SK-N-SH (cell line): ENCODE data around the gene CIAO2B. TPM values are rescaled to one million over a fixed set of nuclear protein-coding genes. Genes with fewer than 3 reads are reported as not detected.
A peak's percentile ranks its signal among the peaks of the same experiment; 100 is the strongest.

Source experiments
- CTCF ChIA-PET: fragments of 300-600, 350-600 bp; formaldehyde crosslinking; extraction: SDS; loops from one replicate; lab custom pipeline; 2021; lab: Yijun Ruan, JAX
- POLR2A ChIA-PET: fragments of 350-600 bp; sonication (Branson Sonifier 250); formaldehyde crosslinking; extraction: SDS; loops from one replicate; lab custom pipeline; 2020; ENCODE audit warnings: antibody characterized with exemption, inconsistent platforms; lab: Yijun Ruan, JAX
- DNase-seq: peaks from one replicate; pipeline ENCODE4 v3.0.0; 2012
- H2AFZ ChIP-seq: fragments of 200-600 bp; sonication (generic); 2 replicates; pipeline ENCODE4 v1.8.1; 2016; ENCODE audit warnings: antibody characterized with exemption, mild to moderate bottlenecking, low read depth
- H3F3A ChIP-seq: fragments of 200-600 bp; sonication (generic); replicated peaks from 2 replicates; pipeline ENCODE3; 2016; ENCODE audit warnings: antibody characterized with exemption, mild to moderate bottlenecking; ENCODE audit not compliant: insufficient read depth
- H3K27ac ChIP-seq, 2 experiments: fragments of 200-500 bp in 1 of 2; fragments of 200-600 bp in 1 of 2; sonication (Bioruptor generic) in 1 of 2; sonication (generic), shearing (Covaris generic) in 1 of 2; 2 replicates each; pipeline versions ENCODE4 v1.5.1 to v1.6.1; 2014 to 2016; ENCODE audit warnings: low read depth in 2 of 2, inconsistent platforms in 1 of 2, low read length in 1 of 2, mild to moderate bottlenecking in 1 of 2, mixed read lengths in 1 of 2
- H3K27me3 ChIP-seq: fragments of 200-600 bp; sonication (generic), shearing (Covaris generic); 2 replicates; pipeline ENCODE4 v1.6.1; 2016; ENCODE audit warnings: mixed run types; ENCODE audit not compliant: insufficient read depth
- H3K36me3 ChIP-seq, 2 experiments: fragments of 200-500 bp in 1 of 2; fragments of 200-600 bp in 1 of 2; sonication (Bioruptor generic) in 1 of 2; sonication (generic) in 1 of 2; replicated peaks in 1 of 2; 2 replicates each; pipeline versions ENCODE3 to v1.5.1; 2014 to 2016; ENCODE audit warnings: low read length in 1 of 2, mild to moderate bottlenecking in 1 of 2; ENCODE audit not compliant: insufficient read depth in 2 of 2, control insufficient read depth in 1 of 2
- H3K4me1 ChIP-seq, 2 experiments: fragments of 200-500 bp in 1 of 2; fragments of 200-600 bp in 1 of 2; sonication (Bioruptor generic) in 1 of 2; sonication (generic), shearing (Covaris generic) in 1 of 2; 2 replicates each; pipeline versions ENCODE4 v1.5.1 to v1.6.1; 2014 to 2016; ENCODE audit warnings: low read depth in 1 of 2, low read length in 1 of 2, mixed run types in 1 of 2; ENCODE audit not compliant: insufficient read depth in 2 of 2, control insufficient read depth in 1 of 2
- H3K4me2 ChIP-seq: fragments of 200-600 bp; sonication (generic), shearing (Covaris generic); 2 replicates; pipeline ENCODE4 v1.6.1; 2017; ENCODE audit warnings: mixed run types
- H3K4me3 ChIP-seq, 2 experiments: fragments of 200-500 bp in 1 of 2; fragments of 200-600 bp in 1 of 2; sonication (Bioruptor generic) in 1 of 2; sonication (generic), shearing (Covaris generic) in 1 of 2; 2 replicates each; pipeline versions ENCODE4 v1.5.1 to v1.8.1; 2014 to 2016; ENCODE audit warnings: low read depth in 2 of 2, inconsistent platforms in 1 of 2, low read length in 1 of 2, mild to moderate bottlenecking in 1 of 2, mixed read lengths in 1 of 2, moderate library complexity in 1 of 2
- H3K79me2 ChIP-seq: fragments of 200-600 bp; sonication (generic); 2 replicates; pipeline ENCODE4 v1.8.1; 2017; ENCODE audit warnings: mild to moderate bottlenecking; ENCODE audit not compliant: insufficient read depth
- H3K9ac ChIP-seq: fragments of 200-600 bp; sonication (generic); 2 replicates; pipeline ENCODE4 v1.6.1; 2017; ENCODE audit warnings: mixed run types
- H3K9me2 ChIP-seq: fragments of 200-600 bp; sonication (generic); 2 replicates; pipeline ENCODE4 v1.6.1; 2017; ENCODE audit warnings: mixed run types
- H3K9me3 ChIP-seq: fragments of 200-600 bp; sonication (generic); 2 replicates; pipeline ENCODE4 v1.6.1; 2017; ENCODE audit warnings: mixed run types, mild to moderate bottlenecking, moderate library complexity
- H4K20me1 ChIP-seq: fragments of 200-600 bp; sonication (generic); 2 replicates; pipeline ENCODE4 v1.6.1; 2017; ENCODE audit warnings: mild to moderate bottlenecking, mixed run types; ENCODE audit not compliant: insufficient read depth
- CTCF ChIP-seq: fragments of 200-600 bp; sonication (generic); IDR thresholded peaks from 2 replicates; pipeline ENCODE4 v1.6.1; 2017; ENCODE audit warnings: antibody characterized with exemption, mild to moderate bottlenecking, moderate library complexity
- MEF2A ChIP-seq: IDR thresholded peaks from 2 replicates; pipeline ENCODE4 v1.4.0; 2012; ENCODE audit warnings: low read depth, borderline replicate concordance
- RAD21 ChIP-seq: IDR thresholded peaks from 2 replicates; pipeline ENCODE4 v1.6.1; 2012; ENCODE audit warnings: mild to moderate bottlenecking, low read length
- REST ChIP-seq: IDR thresholded peaks from 2 replicates; pipeline ENCODE4 v1.6.1; 2012; ENCODE audit warnings: mild to moderate bottlenecking, low read depth, low read length, moderate library complexity
- RFX5 ChIP-seq: IDR thresholded peaks from 2 replicates; pipeline ENCODE4 v1.6.1; 2012; ENCODE audit warnings: mild to moderate bottlenecking, improper control_type of control experiment, low read length
- SMC3 ChIP-seq: IDR thresholded peaks from 2 replicates; pipeline ENCODE4 v1.6.1; 2012; ENCODE audit warnings: low read depth, low read length, improper control_type of control experiment
- TCF12 ChIP-seq: IDR thresholded peaks from 2 replicates; pipeline ENCODE4 v1.4.0; 2012
- TEAD4 ChIP-seq: IDR thresholded peaks from 2 replicates; pipeline ENCODE4 v1.4.0; 2012; ENCODE audit warnings: mild to moderate bottlenecking, borderline replicate concordance; ENCODE audit not compliant: insufficient read depth
- WGBS: methylation state at CpG from one replicate; pipeline ENCODE4 v1.1.6; 2017; ENCODE audit warnings: low lambda C conversion rate; 5-methylcytosine and 5-hydroxymethylcytosine counted together
- polyA plus RNA-seq, 3 experiments: library from polyadenylated mRNA; depleted of rRNA; stranded (reverse); fragments of >200 nt; gene quantifications; 2 replicates each; pipeline ENCODE4 v1.2.3, GENCODE V29; 2012
- TF ChIP-seq, protein P1 (sequence below): IDR thresholded peaks from 2 replicates; pipeline ENCODE4; 2012

Gene CIAO2B
- polyA plus RNA-seq, 1 of the 3 experiments (the other 2 are of a cell fraction) = 665 TPM

DNA sequence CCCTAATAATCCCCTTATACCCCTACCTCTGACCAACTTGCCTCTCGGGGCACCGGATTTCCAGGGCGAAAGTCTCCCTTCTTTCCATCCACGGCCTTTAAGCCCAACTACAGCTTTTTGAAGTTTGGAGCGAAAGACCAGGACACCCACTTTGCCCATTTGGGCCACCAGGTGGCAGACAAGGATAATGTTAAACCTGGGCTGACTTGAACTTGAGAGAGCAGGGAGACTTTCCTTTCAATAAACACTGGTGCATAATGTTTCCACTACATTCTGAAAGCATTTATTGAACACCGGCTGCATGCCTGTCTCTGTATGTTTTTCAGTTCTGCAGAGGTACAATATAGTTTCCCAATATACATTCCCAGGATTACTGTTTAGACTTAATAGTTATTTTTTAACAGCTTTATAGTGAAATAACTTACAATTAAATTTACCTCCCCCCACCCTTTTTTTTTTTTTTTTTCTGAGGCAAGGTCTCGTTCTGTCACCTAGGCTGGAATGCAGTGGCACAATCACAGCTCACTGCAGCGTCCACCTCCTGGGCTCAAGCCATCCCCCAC, 20.0 kb upstream of the CIAO2B start:
- Histone ChIP-seq H3K79me2 (no peaks in the 10 kb centered on the region), H3K27ac (no peak overlapping the region), H3K4me1 (no peaks in the 10 kb centered on the region), H3F3A (peaks cover 5% of the 10 kb centered on the region), H3K36me3 (no peaks in the 10 kb centered on the region), H3K27me3 (no peaks in the 10 kb centered on the region), H3K4me3 (peak overlapping the region in 1 of 2 experiments; percentile 23; a peak in 1 of 4 replicates), H2AFZ (peak overlapping the region; percentile 75), H3K9me3 (no peaks in the 10 kb centered on the region; the same call in 1 of the 2 replicates), H4K20me1 (no peaks in the 10 kb centered on the region), H3K9me2 (no peaks in the 10 kb centered on the region), H3K9ac (no peak overlapping the region), H3K4me2 (no peak overlapping the region)
- ChIA-PET POLR2A (no interaction called here), CTCF (interaction anchor here (0.5 to 6.2 kb wide), 52 partner anchors 8 to 328 kb away, joined by 3 to 81 read pairs (median 5); partner anchors contain the start of genes B3GNT9, CES3, CIAO2B and FBXL8)
- DNase-seq = peak; percentile 83
- 12% methylated on average over 8 of the region's 8 CpGs for WGBS
- no peak for TF ChIP-seq MEF2A
- peak; percentile 84 for TF ChIP-seq SMC3
- TF ChIP-seq, protein P1, sequence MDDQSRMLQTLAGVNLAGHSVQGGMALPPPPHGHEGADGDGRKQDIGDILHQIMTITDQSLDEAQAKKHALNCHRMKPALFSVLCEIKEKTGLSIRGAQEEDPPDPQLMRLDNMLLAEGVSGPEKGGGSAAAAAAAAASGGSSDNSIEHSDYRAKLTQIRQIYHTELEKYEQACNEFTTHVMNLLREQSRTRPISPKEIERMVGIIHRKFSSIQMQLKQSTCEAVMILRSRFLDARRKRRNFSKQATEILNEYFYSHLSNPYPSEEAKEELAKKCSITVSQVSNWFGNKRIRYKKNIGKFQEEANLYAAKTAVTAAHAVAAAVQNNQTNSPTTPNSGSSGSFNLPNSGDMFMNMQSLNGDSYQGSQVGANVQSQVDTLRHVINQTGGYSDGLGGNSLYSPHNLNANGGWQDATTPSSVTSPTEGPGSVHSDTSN = no peak
- no peak for TF ChIP-seq TCF12
- TF ChIP-seq RAD21 = peak; percentile 91
- no peak for TF ChIP-seq TEAD4
- TF ChIP-seq REST = peak; percentile 30; the same call in 1 of the 2 replicates
- peak; percentile 87 for TF ChIP-seq CTCF
- TF ChIP-seq RFX5 = peak; percentile 48; the same call in 1 of the 2 replicates
